GM21526 (cell line): ENCODE data around the gene NPFF.
"Not testable (repeated sequence)": the region's sequence is repeated elsewhere in the genome, so short reads cannot be mapped to it uniquely, and the experiment has no call there.

Experiments
- ATAC-seq: cut with Tn5 transposase; IDR thresholded peaks from one replicate; pipeline ENCODE4 v1.9.1; 2021; ENCODE audit warnings: moderate library complexity; ENCODE audit not compliant: unreplicated experiment, low FRiP score

NPFF gene

DNA sequence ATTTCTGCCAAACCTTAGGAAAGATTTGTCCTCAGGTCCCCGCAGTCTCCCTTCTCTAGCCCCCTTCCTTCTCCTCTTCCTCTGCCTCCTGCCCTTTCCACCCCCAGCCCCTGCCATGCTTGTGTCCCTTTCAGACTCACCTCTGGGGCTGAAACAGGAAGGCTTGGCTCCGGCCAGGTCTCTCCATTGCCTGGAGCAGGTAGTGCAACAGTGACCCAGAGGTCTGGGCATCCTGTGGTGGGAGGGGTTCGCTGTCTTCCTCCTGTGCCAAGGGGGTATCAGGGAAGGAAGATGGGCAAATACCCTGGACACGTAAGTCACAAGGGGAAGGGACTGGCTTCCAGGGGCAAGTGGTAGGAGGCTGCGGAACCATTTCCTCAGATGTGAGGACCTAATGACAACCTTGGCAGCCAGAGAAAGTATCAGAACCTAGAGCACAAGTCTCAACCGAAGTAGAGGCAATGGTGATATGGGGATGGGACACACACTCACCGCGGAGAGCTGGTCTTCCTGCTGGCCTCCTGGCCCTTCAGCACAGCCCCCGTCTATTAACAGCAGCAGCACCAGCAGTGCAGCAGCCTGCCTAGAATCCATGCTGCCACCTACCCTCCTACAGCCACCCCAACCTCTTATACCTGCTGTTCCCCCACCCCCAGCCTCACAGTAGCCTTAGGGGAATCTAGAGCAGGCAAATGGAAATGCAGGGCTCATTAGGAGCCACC, at the start of gene NPFF:
NPFF (minus strand) TSS at position 604 of the 722 bp plus-strand sequence; CDS start at position 594, 10 bp downstream.
- ATAC-seq, result no peak

DNA sequence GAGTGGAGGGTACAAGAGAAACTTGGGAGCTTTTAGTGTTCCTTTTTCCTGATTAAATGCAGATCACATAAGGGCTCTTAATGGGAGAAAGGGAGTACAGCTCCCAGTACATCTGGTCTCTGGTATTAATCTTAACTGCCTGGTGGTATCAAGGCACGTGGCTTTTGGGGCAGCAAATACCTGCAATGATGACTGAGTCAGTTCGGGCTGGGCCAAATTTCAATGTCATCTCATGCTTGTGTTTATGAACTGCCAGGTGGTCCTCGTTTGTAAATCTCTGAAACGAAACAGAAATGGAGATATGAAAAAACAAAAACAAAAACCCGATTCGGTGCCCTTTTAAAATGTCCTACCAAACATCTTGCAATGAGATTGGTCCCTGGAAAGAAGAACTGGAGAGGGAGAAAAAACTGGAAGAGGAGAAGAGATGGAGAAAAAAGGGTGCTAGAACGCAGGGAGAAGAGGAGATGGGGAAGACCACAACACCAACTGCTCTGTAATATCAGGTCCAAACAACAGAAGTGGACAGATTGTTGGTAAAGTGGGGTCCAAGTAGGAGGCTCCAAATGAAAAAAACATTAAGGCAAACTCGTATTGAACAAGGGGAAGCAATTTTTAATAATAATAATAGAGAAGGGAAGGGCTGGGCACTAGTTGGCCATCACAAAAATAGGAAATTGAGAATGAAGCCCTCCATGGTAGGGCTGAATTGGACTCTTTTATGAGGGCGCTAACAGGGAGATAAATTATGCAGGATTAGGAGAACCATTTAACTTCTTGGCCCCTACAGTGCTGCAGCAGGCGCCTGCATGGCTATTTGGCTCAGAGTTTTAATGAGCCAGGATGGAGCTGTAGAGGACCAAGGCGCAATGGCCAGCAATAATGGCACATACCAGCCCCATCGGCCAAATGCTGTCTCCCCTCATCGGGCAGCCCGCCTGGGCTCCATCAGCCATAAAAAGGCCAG, 45.4 kb upstream of the NPFF start:
- no peak for ATAC-seq

DNA sequence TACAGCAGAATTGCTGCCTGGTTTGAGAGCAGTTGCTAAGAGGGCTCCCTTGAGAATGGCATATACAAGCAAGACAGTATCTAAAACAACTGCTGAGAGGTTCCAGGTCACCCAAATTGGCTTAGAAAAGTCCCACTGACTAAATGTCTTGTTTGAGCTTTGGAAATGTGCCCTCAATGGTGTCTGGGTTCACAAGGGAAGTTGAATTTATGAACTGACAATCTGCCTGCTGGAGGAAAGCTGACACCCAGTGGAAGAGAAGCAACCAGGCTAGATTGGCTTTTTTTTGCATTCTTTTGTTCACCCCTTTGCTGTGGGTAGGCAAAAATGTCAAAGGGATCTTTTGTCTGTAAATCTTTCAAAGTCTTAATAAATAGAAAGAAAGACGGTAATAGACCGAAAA, 44.6 kb upstream of the NPFF start:
- no peak for ATAC-seq

DNA sequence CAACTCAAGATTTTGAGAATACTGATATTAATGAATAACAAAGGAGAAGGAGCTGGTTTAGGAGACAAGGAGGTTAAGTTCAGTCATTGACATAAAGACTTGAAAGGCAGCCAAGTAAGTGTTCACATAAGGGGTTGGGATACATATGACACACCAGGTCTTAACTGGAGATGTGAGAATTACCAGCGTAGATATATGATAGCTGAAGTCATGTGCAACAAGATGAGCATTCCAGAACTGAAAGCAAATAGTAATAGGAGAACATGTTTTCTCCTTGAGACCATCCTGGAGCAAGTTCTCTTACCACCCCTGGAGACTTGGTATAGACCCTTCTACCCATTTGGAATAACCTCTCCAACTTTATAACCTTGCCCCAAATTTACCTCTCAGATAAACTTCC, 43.3 kb upstream of the NPFF start:
- no peak for ATAC-seq

DNA sequence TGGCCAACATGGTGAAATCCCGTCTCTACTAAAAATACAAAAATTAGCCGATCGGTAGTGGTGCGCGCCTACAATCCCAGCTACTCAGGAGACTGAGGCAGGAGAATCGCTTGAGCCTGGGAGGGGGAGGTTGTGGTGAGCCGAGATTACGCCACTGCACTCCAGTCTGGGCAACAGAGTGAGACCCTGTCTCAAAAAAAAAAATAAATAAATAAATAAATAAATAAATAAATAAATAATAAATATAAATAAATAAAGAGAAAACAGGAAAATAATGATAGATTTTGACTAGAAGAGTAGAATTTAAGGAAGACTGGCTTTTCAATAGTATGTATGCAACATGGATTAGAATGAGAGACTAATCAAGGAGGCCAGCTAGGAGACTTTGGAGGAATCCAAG, 42.8 kb upstream of the NPFF start:
- ATAC-seq, result not testable (repeated sequence)

DNA sequence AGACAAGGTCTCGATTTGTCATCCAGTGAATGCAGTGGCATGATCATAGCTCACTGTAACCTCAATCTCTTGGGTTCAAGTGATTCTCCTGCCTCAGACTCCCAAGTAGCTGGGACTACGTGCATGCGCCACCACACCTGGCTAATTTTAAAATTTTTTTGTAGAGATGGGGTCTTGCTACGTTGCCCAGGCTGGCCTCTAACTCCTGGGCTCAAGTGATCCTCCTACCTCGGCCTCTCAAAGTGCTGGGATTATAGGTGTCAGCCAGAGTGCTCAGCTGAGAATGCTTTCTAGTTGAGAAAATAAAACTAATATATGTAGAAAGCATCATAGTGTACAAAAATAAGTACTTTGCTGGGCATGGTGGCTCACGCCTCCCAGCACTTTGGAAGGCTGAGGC, 41.1 kb upstream of the NPFF start:
- ATAC-seq, result not testable (repeated sequence)

GRCh38 chr12:53543539-53543938, 36.3 kb upstream of the NPFF start:
- peak; percentile 63 for ATAC-seq

DNA sequence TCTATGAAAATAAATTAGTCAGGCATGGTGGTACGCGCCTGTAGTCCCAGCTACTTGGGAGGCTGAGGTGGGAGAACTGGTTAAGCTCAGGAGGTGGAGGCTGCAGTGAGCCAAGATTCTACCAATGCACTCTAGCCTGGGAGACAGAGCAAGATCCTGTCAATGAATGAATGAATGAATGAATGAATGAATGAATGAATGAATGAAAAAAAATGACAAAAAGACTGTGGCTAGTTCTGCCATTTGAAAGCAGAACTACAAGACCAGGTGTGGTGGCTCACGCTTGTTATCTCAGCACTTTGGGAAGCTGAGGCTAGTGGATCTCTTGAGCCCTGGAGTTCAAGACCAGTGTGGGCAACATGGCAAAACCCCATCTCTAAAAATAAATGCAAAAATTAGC, 32.2 kb upstream of the NPFF start:
- ATAC-seq, result no peak

GRCh38 chr12:53538209-53538689, 31.0 kb upstream of the NPFF start:
- no peak for ATAC-seq

GRCh38 chr12:53536962-53537361, 29.7 kb upstream of the NPFF start:
- no peak for ATAC-seq

- ATAC-seq, result no peak
Measured at GRCh38 chr12:53533471-53533870, 26.2 kb upstream of the NPFF start.

GRCh38 chr12:53532524-53533445, 25.5 kb upstream of the NPFF start:
- no peak for ATAC-seq

GRCh38 chr12:53532021-53532420, 24.7 kb upstream of the NPFF start:
- no peak for ATAC-seq

- ATAC-seq, result no peak
Measured at GRCh38 chr12:53530920-53531319, 23.6 kb upstream of the NPFF start.

DNA sequence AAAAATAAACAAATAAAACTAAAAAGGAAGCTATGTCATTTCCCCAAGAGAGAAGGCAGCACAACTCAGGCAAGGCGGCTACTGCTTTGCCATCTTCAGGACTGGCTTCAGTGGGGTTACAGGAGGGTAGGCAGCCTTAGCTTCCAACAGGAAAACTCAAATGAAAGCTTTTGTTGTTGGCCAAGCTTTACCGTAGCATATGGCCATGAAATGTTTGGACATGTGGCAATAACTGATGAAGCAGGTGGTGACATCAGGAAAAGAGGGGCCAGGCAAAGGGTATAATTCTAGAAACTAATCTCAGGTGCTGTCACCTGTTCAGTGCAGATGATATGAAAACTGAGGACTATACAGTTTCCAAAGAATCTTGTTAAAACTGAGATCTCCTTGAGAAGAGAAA, 22.8 kb upstream of the NPFF start:
- no peak for ATAC-seq

- ATAC-seq, result no peak
Measured at GRCh38 chr12:53524476-53524875, 17.2 kb upstream of the NPFF start.

- no peak for ATAC-seq
Measured at GRCh38 chr12:53523131-53523530, 15.8 kb upstream of the NPFF start.

DNA sequence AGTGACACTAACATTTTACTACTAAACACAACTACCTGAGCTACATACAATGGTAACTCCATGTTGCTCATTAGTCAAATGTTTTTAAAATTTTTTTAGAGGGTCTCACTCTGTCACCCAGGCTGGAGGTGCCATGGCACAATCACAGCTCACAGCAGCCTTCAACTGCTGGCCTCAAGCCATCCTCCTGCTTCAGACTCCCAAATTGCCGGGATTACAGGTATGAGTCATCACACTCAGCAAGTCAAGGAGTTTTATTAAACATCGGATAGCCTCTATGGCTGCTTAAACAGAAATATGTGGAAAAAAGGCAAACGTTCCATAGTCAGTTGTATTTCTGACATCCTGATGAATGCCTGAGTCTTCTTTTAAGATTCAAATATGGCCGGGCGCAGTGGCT, 11.1 kb upstream of the NPFF start:
- ATAC-seq, result no peak

- no peak for ATAC-seq
Measured at GRCh38 chr12:53516758-53517455, 9.6 kb upstream of the NPFF start.

- ATAC-seq, result no peak
Measured at GRCh38 chr12:53515291-53515680, 8.0 kb upstream of the NPFF start.
